CD4-positive, alpha-beta T cell treated with Interleukin-21 for 1 hour (primary cell): ENCODE measurements around the gene OR1F1.
A peak's percentile ranks its signal among the peaks of the same experiment; 100 is the strongest.
"Not testable (repeated sequence)": the region's sequence is repeated elsewhere in the genome, so short reads cannot be mapped to it uniquely, and the experiment has no call there.

Experiments
- DNase-seq: peaks from one replicate; pipeline ENCODE4 v3.0.0-alpha.2; 2020

The OR1F1 gene

GRCh38 chr16:3187798-3188674, at the start of gene OR1F1:
Gene OR1F1, plus strand, starts transcription at chr16:3188204.
- DNase-seq: peak; percentile 67

GRCh38 chr16:3138342-3138741, 49.7 kb upstream of the OR1F1 start:
- DNase-seq: no peak

- DNase-seq: no peak
Observed at GRCh38 chr16:3138823-3139426, 49.1 kb upstream of the OR1F1 start.

GRCh38 chr16:3139561-3139960, 48.4 kb upstream of the OR1F1 start:
- DNase-seq: not testable (repeated sequence)

GRCh38 chr16:3140603-3141427, 47.2 kb upstream of the OR1F1 start:
- no peak for DNase-seq

- no peak for DNase-seq
Observed at GRCh38 chr16:3141781-3142311, 46.2 kb upstream of the OR1F1 start.

- DNase-seq: no peak
Observed at GRCh38 chr16:3142327-3142726, 45.7 kb upstream of the OR1F1 start.

- no peak for DNase-seq
Observed at GRCh38 chr16:3142770-3143169, 45.2 kb upstream of the OR1F1 start.

- DNase-seq: no peak
Observed at GRCh38 chr16:3143189-3143588, 44.8 kb upstream of the OR1F1 start.

GRCh38 chr16:3143598-3144320, 44.2 kb upstream of the OR1F1 start:
- DNase-seq: no peak

- DNase-seq: no peak
Observed at GRCh38 chr16:3144321-3144983, 43.6 kb upstream of the OR1F1 start.

- DNase-seq: no peak
Observed at GRCh38 chr16:3145151-3145550, 42.9 kb upstream of the OR1F1 start.

- no peak for DNase-seq
Observed at GRCh38 chr16:3145660-3146059, 42.3 kb upstream of the OR1F1 start.

GRCh38 chr16:3147046-3147756, 40.8 kb upstream of the OR1F1 start:
- no peak for DNase-seq

- no peak for DNase-seq
Observed at GRCh38 chr16:3147757-3148104, 40.3 kb upstream of the OR1F1 start.

- DNase-seq: no peak
Observed at GRCh38 chr16:3148256-3149192, 39.5 kb upstream of the OR1F1 start.

GRCh38 chr16:3149193-3149530, 38.8 kb upstream of the OR1F1 start:
- DNase-seq: no peak

GRCh38 chr16:3149630-3150345, 38.2 kb upstream of the OR1F1 start:
- DNase-seq: peak; percentile 56

- DNase-seq: peak; percentile 98
Observed at GRCh38 chr16:3150346-3151218, 37.4 kb upstream of the OR1F1 start.
